Naive thymus-derived CD4-positive, alpha-beta T cell (primary cell): ENCODE measurements around the gene RBM33. TPM values are rescaled to one million over a fixed set of nuclear protein-coding genes. Genes with fewer than 3 reads are reported as not detected.

Source experiments
- ATAC-seq: fragments of 150-1000 bp; cut with Tn5 transposase; 2 replicates; pipeline ENCODE4 v1.10.0; 2021; ENCODE audit warnings: mild to moderate bottlenecking, moderate library complexity
- CTCF ChIA-PET: fragments of 350-600 bp; sonication (Branson Sonifier 250); formaldehyde crosslinking; loops from one replicate; lab custom pipeline; 2021; ENCODE audit warnings: antibody characterized with exemption; lab: Charles Lee
- POLR2A ChIA-PET: fragments of 350-600 bp; sonication (Branson Sonifier 250); formaldehyde crosslinking; loops from one replicate; lab custom pipeline; 2021; ENCODE audit warnings: antibody characterized with exemption, inconsistent platforms; lab: Charles Lee
- DNase-seq, 9 donors: peaks; one replicate each; pipeline versions ENCODE4 v3.0.0 to v3.0.0-alpha.2; 2020 to 2022; ENCODE audit warnings: mixed read lengths in 1 of 9
- H3K27ac ChIP-seq: one replicate; pipeline ENCODE4 v1.7.0; 2013; ENCODE audit warnings: mild to moderate bottlenecking, low read depth, low read length, moderate library complexity
- H3K27me3 ChIP-seq, 2 donors: one replicate each; pipeline ENCODE4 v1.7.0; 2013; ENCODE audit warnings: low read length in 2 of 2, mild to moderate bottlenecking in 2 of 2, moderate library complexity in 2 of 2; ENCODE audit not compliant: control insufficient read depth in 2 of 2, insufficient read depth in 2 of 2
- H3K36me3 ChIP-seq, 3 experiments: 1 replicate in 2 of 3; 2 replicates in 1 of 3; pipeline ENCODE4 v1.7.0; 2013; ENCODE audit warnings: low read length in 3 of 3, mild to moderate bottlenecking in 3 of 3, moderate library complexity in 1 of 3; ENCODE audit not compliant: insufficient read depth in 3 of 3, control insufficient read depth in 2 of 3
- H3K4me1 ChIP-seq, 2 donors: one replicate each; pipeline ENCODE4 v1.7.0; 2013; ENCODE audit warnings: low read length in 2 of 2, mild to moderate bottlenecking in 2 of 2, moderate library complexity in 1 of 2; ENCODE audit not compliant: control insufficient read depth in 2 of 2, insufficient read depth in 2 of 2
- H3K4me3 ChIP-seq: 2 replicates; pipeline ENCODE4 v1.7.0; 2013; ENCODE audit warnings: mild to moderate bottlenecking, low read length
- H3K9me3 ChIP-seq, 3 experiments: 1 replicate in 2 of 3; 2 replicates in 1 of 3; pipeline ENCODE4 v1.7.0; 2013; ENCODE audit warnings: low read length in 3 of 3; ENCODE audit not compliant: control insufficient read depth in 2 of 3
- H3K27ac Mint-ChIP-seq, 9 donors: one replicate each; pipeline ENCODE4 v1.8.0; 2020 to 2022; ENCODE audit warnings: mixed read lengths in 9 of 9, mild to moderate bottlenecking in 8 of 9, moderate library complexity in 5 of 9, inconsistent platforms in 2 of 9
- H3K27me3 Mint-ChIP-seq, 5 donors: one replicate each; pipeline ENCODE4 v1.8.0; 2021 to 2022; ENCODE audit warnings: mixed read lengths in 5 of 5, mild to moderate bottlenecking in 1 of 5
- H3K36me3 Mint-ChIP-seq, 5 donors: one replicate each; pipeline ENCODE4 v1.8.0; 2020 to 2022; ENCODE audit warnings: mixed read lengths in 5 of 5, mild to moderate bottlenecking in 3 of 5, inconsistent platforms in 1 of 5
- H3K4me1 Mint-ChIP-seq, 7 donors: one replicate each; pipeline ENCODE4 v1.8.0; 2020 to 2022; ENCODE audit warnings: mixed read lengths in 7 of 7, mild to moderate bottlenecking in 3 of 7, inconsistent platforms in 1 of 7
- H3K4me3 Mint-ChIP-seq, 10 donors: one replicate each; pipeline ENCODE4 v1.8.0; 2020 to 2022; ENCODE audit warnings: mild to moderate bottlenecking in 10 of 10, mixed read lengths in 10 of 10, moderate library complexity in 6 of 10, inconsistent platforms in 2 of 10
- H3K9me3 Mint-ChIP-seq, 11 donors: one replicate each; pipeline ENCODE4 v1.8.0; 2020 to 2022; ENCODE audit warnings: mixed read lengths in 11 of 11, mild to moderate bottlenecking in 4 of 11, inconsistent platforms in 1 of 11, moderate library complexity in 1 of 11
- intact Hi-C, 2 donors: fragments of 100-400 bp; cut with micrococcal nuclease; formaldehyde crosslinking; loops; one replicate each; pipeline ENCODE4 v1.15.1; 2023
- polyA plus RNA-seq, 2 donors: library from polyadenylated mRNA; unstranded; fragments of 300-500 nt; fragmentation: Illumina TruSeq; gene quantifications; one replicate each; pipeline ENCODE4 v1.2.3, GENCODE V29; 2021
- total RNA-seq, 6 experiments: library from RNA in 5 of 6; stranded (reverse) in 5 of 6; gene quantifications; 1 replicate in 5 of 6; 2 replicates in 1 of 6; pipeline ENCODE4 v1.2.3 and lab custom pipeline; 2021 to 2026

Gene RBM33
- total and polyA plus RNA-seq, 7 experiments from 2014 or later, result 43.7 to 177 (median 143) TPM

DNA sequence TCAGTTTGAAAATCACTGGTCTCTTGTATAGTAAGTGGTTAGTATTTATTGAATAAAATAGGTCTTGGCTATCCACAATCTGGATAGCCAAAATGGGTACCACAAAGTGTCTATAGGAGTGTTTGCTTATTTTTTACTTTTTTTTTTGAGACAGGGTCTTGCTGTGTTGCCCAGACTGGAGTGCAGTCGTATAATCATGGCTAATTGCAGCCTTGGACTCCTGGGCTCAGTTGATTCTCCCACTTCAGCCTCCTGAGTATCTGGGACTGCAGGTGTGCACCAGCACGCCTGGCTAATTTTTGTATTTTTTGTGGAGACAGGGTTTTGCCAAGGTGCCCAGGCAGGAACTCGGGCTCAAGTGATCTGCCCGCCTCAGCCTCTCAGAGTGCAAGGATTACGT lies 2.8 kb downstream of the RBM33 start:
- Histone ChIP-seq H3K4me1 (peaks cover 34 to 41% of the 10 kb centered on the region in 2 donors), H3K9me3 (peaks cover 0 to 7% (median 0%) of the 10 kb centered on the region in 3 experiments), H3K27me3 (no peaks in the 10 kb centered on the region), H3K4me3 (no peak overlapping the region), H3K27ac (no peak overlapping the region), H3K36me3 (peaks cover 0 to 20% (median 7%) of the 10 kb centered on the region in 3 experiments)
- POLR2A ChIA-PET, result no interaction called here
- peak overlapping the region in 6 of 10 donors; percentile 16 to 96 (median 46) for H3K4me3 Mint-ChIP-seq
- DNase-seq (no peak), ATAC-seq (no peak)
- peaks cover 23 to 49% (median 40%) of the 10 kb centered on the region in 5 donors for H3K36me3 Mint-ChIP-seq
- H3K27me3 Mint-ChIP-seq, result peaks cover 0 to 2% (median 0%) of the 10 kb centered on the region in 5 donors
- peak overlapping the region in 3 of 9 donors; percentile 12 to 47 (median 25) for H3K27ac Mint-ChIP-seq
- peaks cover 0 to 31% (median 12%) of the 10 kb centered on the region in 11 donors for H3K9me3 Mint-ChIP-seq
- intact Hi-C loops, result loop anchor here (5.0 to 10.0 kb wide), 4 partner anchors 90 to 997 kb away; partner anchors contain the start of genes RNF32 (in 2 of the 2) and PAXIP1 (in 1 of the 2)
- peaks cover 46 to 87% (median 77%) of the 10 kb centered on the region in 7 donors for H3K4me1 Mint-ChIP-seq
- CTCF ChIA-PET, result no interaction called here

- peaks cover 0 to 7% (median 0%) of the 10 kb centered on the region in 3 experiments for H3K9me3 ChIP-seq
- POLR2A ChIA-PET, result no interaction called here
- H3K36me3 Mint-ChIP-seq, result peaks cover 23 to 49% (median 41%) of the 10 kb centered on the region in 5 donors
Observed at GRCh38 chr7:155647734-155648133, 3.3 kb downstream of the RBM33 start.

DNA sequence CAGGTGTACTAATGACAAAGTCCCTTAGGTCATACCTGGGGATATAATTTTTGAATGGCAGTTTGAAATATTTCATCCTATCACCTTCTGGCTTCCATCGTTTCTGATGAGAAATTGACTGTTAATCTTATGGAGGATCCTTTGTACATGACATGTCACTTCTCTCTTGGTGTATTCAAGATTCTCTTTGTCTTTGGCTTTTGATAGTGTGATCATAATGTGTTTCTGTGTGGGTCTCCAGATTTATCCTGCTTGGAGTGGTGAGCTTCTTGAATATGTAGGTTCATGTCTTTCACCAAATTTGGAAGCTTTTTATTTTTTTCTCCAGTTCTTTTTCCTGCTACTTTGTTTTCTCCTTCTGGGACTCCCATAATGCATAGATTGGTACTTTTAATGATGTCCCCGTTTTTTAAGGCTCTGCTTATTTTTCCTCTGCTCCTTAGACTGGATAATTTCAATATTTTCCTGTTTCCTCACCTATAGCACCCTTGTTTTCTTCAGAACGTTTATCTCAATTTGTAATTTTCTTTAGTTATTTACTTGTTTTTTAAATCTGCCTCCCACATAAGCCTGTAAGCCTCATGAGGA lies 4.4 kb downstream of the RBM33 start:
- intact Hi-C loops, result loop anchor here (2.0 to 10.0 kb wide), 5 partner anchors 14 to 996 kb away; partner anchors contain the start of genes RNF32 (in 2 of the 2) and PAXIP1 (in 1 of the 2)
- Mint-ChIP-seq H3K36me3 (peaks cover 23 to 44% (median 41%) of the 10 kb centered on the region in 5 donors), H3K4me1 (peaks cover 52 to 96% (median 86%) of the 10 kb centered on the region in 7 donors), H3K27me3 (peaks cover 0 to 2% (median 0%) of the 10 kb centered on the region in 5 donors), H3K9me3 (peaks cover 0 to 31% (median 12%) of the 10 kb centered on the region in 11 donors), H3K27ac (peak overlapping the region in 1 of 9 donors; percentile 2), H3K4me3 (peak overlapping the region in 7 of 10 donors; percentile 1 to 58 (median 43))
- no peak overlapping the region for H3K27ac ChIP-seq
- POLR2A ChIA-PET, result no interaction called here
- peaks cover 0 to 7% (median 0%) of the 10 kb centered on the region in 3 experiments for H3K9me3 ChIP-seq
- CTCF ChIA-PET, result no interaction called here
- no peak for DNase-seq
- H3K36me3 ChIP-seq, result peaks cover 0 to 18% (median 7%) of the 10 kb centered on the region in 3 experiments
- no peak for ATAC-seq
- peaks cover 37 to 44% of the 10 kb centered on the region in 2 donors for H3K4me1 ChIP-seq
- no peak overlapping the region for H3K4me3 ChIP-seq
- H3K27me3 ChIP-seq, result no peaks in the 10 kb centered on the region

More at GRCh38 chr7:155647734-155648133, 3.3 kb downstream of the RBM33 start:
- Histone ChIP-seq H3K4me3 (no peak overlapping the region), H3K27ac (no peak overlapping the region), H3K36me3 (peaks cover 0 to 20% (median 7%) of the 10 kb centered on the region in 3 experiments), H3K4me1 (peaks cover 37 to 41% of the 10 kb centered on the region in 2 donors), H3K27me3 (no peaks in the 10 kb centered on the region)
- no peak for ATAC-seq
- Mint-ChIP-seq H3K4me1 (peaks cover 50 to 92% (median 81%) of the 10 kb centered on the region in 7 donors), H3K27ac (peak overlapping the region in 1 of 9 donors; percentile 25), H3K4me3 (peak overlapping the region in 7 of 10 donors; percentile 1 to 96 (median 45)), H3K9me3 (peaks cover 0 to 31% (median 12%) of the 10 kb centered on the region in 11 donors), H3K27me3 (peaks cover 0 to 2% (median 0%) of the 10 kb centered on the region in 5 donors)
- intact Hi-C loops, result loop anchor here (2.0 to 10.0 kb wide), 5 partner anchors 15 to 997 kb away; partner anchors contain the start of genes RNF32 (in 2 of the 2) and PAXIP1 (in 1 of the 2)
- CTCF ChIA-PET, result no interaction called here
- no peak for DNase-seq

DNA sequence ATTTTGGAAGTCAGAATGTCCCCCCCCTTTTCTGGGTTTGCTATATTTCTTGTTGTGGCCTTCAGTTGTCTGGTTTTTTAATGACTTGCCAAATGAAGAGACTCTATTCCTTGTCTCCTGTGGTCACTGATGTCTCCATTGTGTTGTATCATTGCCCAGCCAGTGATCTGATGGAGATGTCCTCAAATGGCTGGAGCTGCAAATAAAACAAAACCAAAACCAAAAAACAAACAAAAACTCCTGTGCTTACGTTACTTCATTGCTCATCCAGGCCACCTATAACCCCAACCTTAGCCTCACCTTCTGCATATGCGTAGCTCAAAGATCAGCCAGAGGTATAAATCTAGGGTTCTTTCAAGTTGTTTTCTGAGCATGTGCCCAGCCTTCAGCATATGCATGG lies 5.1 kb downstream of the RBM33 start:
- H3K27me3 ChIP-seq, result no peaks in the 10 kb centered on the region
- H3K27ac ChIP-seq, result no peak overlapping the region
- ATAC-seq, result no peak

GRCh38 chr7:155652156-155653114 lies 8.0 kb downstream of the RBM33 start:
- Mint-ChIP-seq H3K9me3 (peaks cover 0 to 26% (median 12%) of the 10 kb centered on the region in 11 donors), H3K4me3 (peak overlapping the region in 6 of 10 donors; percentile 1 to 58 (median 40)), H3K4me1 (peaks cover 54 to 100% (median 97%) of the 10 kb centered on the region in 7 donors), H3K27me3 (no peaks in the 10 kb centered on the region), H3K27ac (peak overlapping the region in 1 of 9 donors; percentile 40), H3K36me3 (peaks cover 19 to 40% (median 34%) of the 10 kb centered on the region in 5 donors)
- Histone ChIP-seq H3K27ac (no peak overlapping the region), H3K27me3 (no peaks in the 10 kb centered on the region), H3K4me3 (no peak overlapping the region), H3K4me1 (peaks cover 27 to 40% of the 10 kb centered on the region in 2 donors), H3K9me3 (peaks cover 0 to 7% (median 0%) of the 10 kb centered on the region in 3 experiments), H3K36me3 (peaks cover 0 to 7% (median 4%) of the 10 kb centered on the region in 3 experiments)
- ChIA-PET POLR2A (no interaction called here), CTCF (no interaction called here)
- DNase-seq (no peak), ATAC-seq (no peak)
- intact Hi-C loops, result loop anchor here in 1 of 2 donors (10.0 kb wide), 1 partner anchor 52 kb away; no protein-coding TSS in a partner anchor

More for the DNA sequence above, 5.1 kb downstream of the RBM33 start:
- Mint-ChIP-seq H3K36me3 (peaks cover 23 to 44% (median 40%) of the 10 kb centered on the region in 5 donors), H3K27me3 (no peaks in the 10 kb centered on the region), H3K9me3 (peaks cover 0 to 31% (median 12%) of the 10 kb centered on the region in 11 donors), H3K27ac (peak overlapping the region in 4 of 9 donors; percentile 12 to 29 (median 24)), H3K4me1 (peaks cover 59 to 98% (median 93%) of the 10 kb centered on the region in 7 donors), H3K4me3 (peak overlapping the region in 8 of 10 donors; percentile 19 to 60 (median 38))
- intact Hi-C loops, result loop anchor here (2.0 to 10.0 kb wide), 5 partner anchors 13 to 995 kb away; partner anchors contain the start of genes RNF32 (in 2 of the 2) and PAXIP1 (in 1 of the 2)
- DNase-seq, result no peak
- POLR2A ChIA-PET, result interaction anchor here (0.6 to 1.0 kb wide), 2 partner anchors 27 to 350 kb away, joined by 3 read pairs; no protein-coding TSS in a partner anchor
- CTCF ChIA-PET, result no interaction called here
- Histone ChIP-seq H3K9me3 (peaks cover 0 to 7% (median 0%) of the 10 kb centered on the region in 3 experiments), H3K4me1 (peaks cover 37 to 48% of the 10 kb centered on the region in 2 donors), H3K36me3 (peaks cover 0 to 12% (median 7%) of the 10 kb centered on the region in 3 experiments), H3K4me3 (no peak overlapping the region)
